OCI-LY7 (cell line): Measurements from ENCODE around the gene RNF41.

ENCODE experiments used
- EZH2phosphoT487 ChIP-seq: fragments of 200-600 bp; sonication (generic); IDR thresholded peaks from 2 replicates; pipeline ENCODE4 v1.6.1; 2018; ENCODE audit warnings: low read depth, borderline replicate concordance, mild to moderate bottlenecking, mixed run types, antibody characterized with exemption, low read length, moderate library complexity, mixed read lengths
- TF ChIP-seq, protein P1 (sequence below): fragments of 200-600 bp; sonication (generic); conservative IDR thresholded peaks from 2 replicates; pipeline ENCODE4 v1.5.1; 2014; ENCODE audit warnings: mild to moderate bottlenecking, antibody characterized with exemption, low read length, moderate library complexity, mixed read lengths

- TF ChIP-seq, protein P1, sequence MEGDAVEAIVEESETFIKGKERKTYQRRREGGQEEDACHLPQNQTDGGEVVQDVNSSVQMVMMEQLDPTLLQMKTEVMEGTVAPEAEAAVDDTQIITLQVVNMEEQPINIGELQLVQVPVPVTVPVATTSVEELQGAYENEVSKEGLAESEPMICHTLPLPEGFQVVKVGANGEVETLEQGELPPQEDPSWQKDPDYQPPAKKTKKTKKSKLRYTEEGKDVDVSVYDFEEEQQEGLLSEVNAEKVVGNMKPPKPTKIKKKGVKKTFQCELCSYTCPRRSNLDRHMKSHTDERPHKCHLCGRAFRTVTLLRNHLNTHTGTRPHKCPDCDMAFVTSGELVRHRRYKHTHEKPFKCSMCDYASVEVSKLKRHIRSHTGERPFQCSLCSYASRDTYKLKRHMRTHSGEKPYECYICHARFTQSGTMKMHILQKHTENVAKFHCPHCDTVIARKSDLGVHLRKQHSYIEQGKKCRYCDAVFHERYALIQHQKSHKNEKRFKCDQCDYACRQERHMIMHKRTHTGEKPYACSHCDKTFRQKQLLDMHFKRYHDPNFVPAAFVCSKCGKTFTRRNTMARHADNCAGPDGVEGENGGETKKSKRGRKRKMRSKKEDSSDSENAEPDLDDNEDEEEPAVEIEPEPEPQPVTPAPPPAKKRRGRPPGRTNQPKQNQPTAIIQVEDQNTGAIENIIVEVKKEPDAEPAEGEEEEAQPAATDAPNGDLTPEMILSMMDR = peak; percentile 72
- TF ChIP-seq EZH2phosphoT487 = no peak
Observed at GRCh38 chr12:56266693-56267442, 45.1 kb upstream of the RNF41 start, which contains the start of gene COQ10A.
